HepG2 (cell line): ENCODE data around the gene PCDHGA1. TPM values are rescaled to one million over a fixed set of nuclear protein-coding genes. Genes with fewer than 3 reads are reported as not detected.

Experiments used
- ATAC-seq: fragments of 200-7000 bp; cut with Tn5 transposase; 3 replicates; pipeline ENCODE4 v1.9.1; 2020; ENCODE audit warnings: mild to moderate bottlenecking, moderate library complexity
- BruUV-seq: library from RNA; stranded (reverse); fragments of 400-500 nt; replicated peaks from 2 replicates; lab custom pipeline; 2021; lab: Mats Ljungman, UMichigan
- CTCF ChIA-PET: fragments of 300-600 bp; formaldehyde crosslinking; extraction: SDS; loops from one replicate; lab custom pipeline; 2021; ENCODE audit warnings: low total read pairs, inconsistent platforms, low intra/inter-chr PET ratio; lab: Yijun Ruan, JAX
- POLR2A ChIA-PET: fragments of 350-600 bp; sonication (Branson Sonifier 250); formaldehyde crosslinking; loops from one replicate; lab custom pipeline; 2020; ENCODE audit warnings: antibody characterized with exemption, inconsistent platforms; lab: Yijun Ruan, JAX
- DNase-seq: peaks from one replicate; pipeline ENCODE4 v3.0.0-alpha.2; 2015; ENCODE audit warnings: low spot score
- FAIRE-seq: peaks from 3 replicates; lab custom pipeline; 2011; peaks lifted over from hg19 to GRCh38; lab: Jason Lieb, UNC
- H2AFZ ChIP-seq: one replicate; pipeline ENCODE4 v1.6.1; 2011; ENCODE audit warnings: low read length, inconsistent platforms
- H3K27ac ChIP-seq: fragments of 300-600 bp; 3 replicates; pipeline ENCODE4 v1.8.0; 2011; ENCODE audit warnings: mixed run types, mild to moderate bottlenecking, mixed read lengths, low read length, inconsistent platforms; ENCODE audit not compliant: insufficient read depth; ENCODE audit errors: extremely low read length
- H3K27me3 ChIP-seq, 2 experiments: fragments of 200-600 bp in 1 of 2; 2 replicates in 1 of 2; 3 replicates in 1 of 2; pipeline versions ENCODE4 v1.6.0 to v1.8.0; 2011; ENCODE audit warnings: low read length in 2 of 2, mild to moderate bottlenecking in 2 of 2, moderate library complexity in 2 of 2, inconsistent platforms in 1 of 2; ENCODE audit not compliant: insufficient read depth in 2 of 2, control insufficient read depth in 1 of 2
- H3K36me3 ChIP-seq, 2 experiments: fragments of 200-600 bp in 1 of 2; replicated peaks in 1 of 2; 2 replicates in 1 of 2; 3 replicates in 1 of 2; pipeline versions ENCODE4 v1.5.1 to v1.8.0; 2011; ENCODE audit warnings: low read length in 2 of 2, inconsistent platforms in 1 of 2; ENCODE audit not compliant: insufficient read depth in 2 of 2, control insufficient read depth in 1 of 2
- H3K4me1 ChIP-seq: 2 replicates; pipeline ENCODE4 v1.5.1; 2012; ENCODE audit warnings: low read length, inconsistent platforms; ENCODE audit not compliant: insufficient read depth
- H3K4me2 ChIP-seq: 2 replicates; pipeline ENCODE4 v1.6.0; 2011; ENCODE audit warnings: low read depth, low read length, inconsistent platforms
- H3K4me3 ChIP-seq, 3 experiments: fragments of 200-600 bp in 1 of 3; sonication (generic), shearing (Covaris generic) in 1 of 3; replicated peaks in 1 of 3; 2 replicates each; pipeline ENCODE4 v1.5.1; 2011 to 2016; ENCODE audit warnings: low read length in 3 of 3, inconsistent platforms in 2 of 3, low read depth in 2 of 3, mild to moderate bottlenecking in 2 of 3, control low read depth in 1 of 3, mixed read lengths in 1 of 3; ENCODE audit not compliant: insufficient read depth in 1 of 3
- H3K79me2 ChIP-seq: one replicate; pipeline ENCODE4 v1.6.1; 2011; ENCODE audit warnings: low read length, inconsistent platforms; ENCODE audit not compliant: insufficient read depth
- H3K9ac ChIP-seq: 2 replicates; pipeline ENCODE4 v1.6.0; 2011; ENCODE audit warnings: mild to moderate bottlenecking, low read depth, low read length, inconsistent platforms; ENCODE audit not compliant: insufficient read depth
- H3K9me3 ChIP-seq: 2 replicates; pipeline ENCODE4 v1.5.1; 2012; ENCODE audit warnings: mild to moderate bottlenecking, low read length
- H4K20me1 ChIP-seq: 2 replicates; pipeline ENCODE4 v1.6.0; 2011; ENCODE audit warnings: inconsistent platforms, mild to moderate bottlenecking, low read length, moderate library complexity; ENCODE audit not compliant: insufficient read depth
- EP300 ChIP-seq, 3 experiments: sonication (generic) in 1 of 3; formaldehyde crosslinking in 1 of 3; IDR thresholded peaks; 2 replicates each; pipeline versions ENCODE4 v1.5.1 to v1.6.1; 2011 to 2020; ENCODE audit warnings: low read depth in 2 of 3, low read length in 2 of 3, borderline replicate concordance in 1 of 3, improper control_type of control experiment in 1 of 3, mild to moderate bottlenecking in 1 of 3, missing genetic modification reagents in 1 of 3, moderate library complexity in 1 of 3
- ETV5 ChIP-seq: IDR thresholded peaks from 2 replicates; pipeline ENCODE4 v1.6.1; 2018; ENCODE audit warnings: missing biosample characterization, missing genetic modification reagents, inconsistent platforms, borderline replicate concordance
- EZH2 ChIP-seq: conservative IDR thresholded peaks from 2 replicates; pipeline ENCODE4 v1.6.1; 2012; ENCODE audit warnings: mild to moderate bottlenecking, low read depth, low read length, moderate library complexity
- RBM39 ChIP-seq: fragments of 200-400 bp; formaldehyde crosslinking; IDR thresholded peaks from one replicate; pipeline ENCODE4 v1.6.1; 2018; ENCODE audit warnings: antibody characterized with exemption, mild to moderate bottlenecking, low read depth, low read length; ENCODE audit not compliant: poor library complexity, severe bottlenecking
- RFXAP ChIP-seq: sonication (generic); formaldehyde crosslinking; IDR thresholded peaks from 2 replicates; pipeline ENCODE4 v1.4.0; 2020; ENCODE audit warnings: missing genetic modification reagents, borderline replicate concordance
- SP1 ChIP-seq, 2 experiments: fragments of 450-650 bp in 1 of 2; sonication (generic) in 1 of 2; formaldehyde crosslinking in 1 of 2; IDR thresholded peaks; 2 replicates each; pipeline versions ENCODE4 v1.4.0 to v1.6.1; 2016 to 2020; ENCODE audit warnings: missing genetic modification reagents in 1 of 2
- ZFYVE20 ChIP-seq: sonication (generic); formaldehyde crosslinking; IDR thresholded peaks from 2 replicates; pipeline ENCODE4 v1.8.0; 2023; ENCODE audit warnings: low read depth, mild to moderate bottlenecking, moderate library complexity, missing genetic modification reagents, borderline replicate concordance
- ZNF572 ChIP-seq: sonication (generic); formaldehyde crosslinking; IDR thresholded peaks from 2 replicates; pipeline ENCODE4 v1.5.1; 2020; ENCODE audit warnings: mild to moderate bottlenecking, missing genetic modification reagents
- WGBS: methylation state at CpG from one replicate; pipeline ENCODE4 v1.1.6; 2017; ENCODE audit warnings: low lambda C conversion rate; 5-methylcytosine and 5-hydroxymethylcytosine counted together
- in situ Hi-C: cut with HindIII; loops from 2 replicates; pipeline ENCODE4 v1.10.0; 2017; ENCODE audit warnings: low pct_unique_long_range_greater_than_20kb; ENCODE audit not compliant: extremely low pct_ligation_motif_present
- intact Hi-C: fragments of 100-400 bp; cut with micrococcal nuclease; formaldehyde crosslinking; loops from one replicate; pipeline ENCODE4 v1.10.0; 2022; ENCODE audit not compliant: unreplicated experiment
- polyA plus RNA-seq, 8 experiments: library from polyadenylated mRNA; depleted of rRNA in 3 of 8; stranded (reverse) in 7 of 8; unstranded in 1 of 8; fragments of >200 nt; fragmentation: Illumina TruSeq in 4 of 8; extraction: Trizol in 4 of 8; gene quantifications; 2 replicates each; pipeline versions ENCODE4 v1.2.1 to v1.2.3, GENCODE V29; 2011 to 2016; ENCODE audit warnings: low read depth in 4 of 8, missing spikeins in 1 of 8, mixed read lengths in 1 of 8; ENCODE audit not compliant: insufficient read depth in 1 of 8
- total RNA-seq, 5 experiments: library from RNA; depleted of rRNA; stranded (reverse); fragments of >200 nt; fragmentation: Illumina TruSeq; extraction: Trizol; gene quantifications; 2 replicates each; pipeline ENCODE4 v1.2.3, GENCODE V29; 2016; ENCODE audit warnings: low read depth in 1 of 5
- TF ChIP-seq, protein P1 (sequence below), 2 experiments: IDR thresholded peaks; 2 replicates each; pipeline ENCODE4 v1.6.1; 2011 to 2012; ENCODE audit warnings: low read length in 2 of 2, borderline replicate concordance in 1 of 2, low read depth in 1 of 2, mild to moderate bottlenecking in 1 of 2, moderate library complexity in 1 of 2

The PCDHGA1 gene
- total and polyA plus RNA-seq, 2 of the 13 experiments (the other 11 are each of a cell fraction or from before 2014, with no cell fraction given): 0.31 to 0.40 TPM

- intact Hi-C loops (no loop called here), in situ Hi-C loops (no loop called here)
- H4K20me1 ChIP-seq: no peaks in the 10 kb centered on the region
- H3K79me2 ChIP-seq: no peaks in the 10 kb centered on the region
- ATAC-seq (no peak), FAIRE-seq (no peak), DNase-seq (no peak)
- no TSS peak for BruUV-seq
- H3K9ac ChIP-seq: no peak overlapping the region
- H3K4me2 ChIP-seq: no peak overlapping the region
- H3K27ac ChIP-seq: no peak overlapping the region
- H3K36me3 ChIP-seq: no peaks in the 10 kb centered on the region
- no peaks in the 10 kb centered on the region for H3K9me3 ChIP-seq
- POLR2A ChIA-PET: no interaction called here
- WGBS: 61% methylated on average over 4 of the region's 4 CpGs
- no peak overlapping the region for H2AFZ ChIP-seq
- peaks cover 3% of the 10 kb centered on the region; the same call in 1 of the 2 replicates for H3K4me1 ChIP-seq
- H3K4me3 ChIP-seq: no peak overlapping the region
- CTCF ChIA-PET: no interaction called here
- H3K27me3 ChIP-seq: no peaks in the 10 kb centered on the region; a peak in 1 of 5 replicates
- TF ChIP-seq ZFYVE20 (CRISPR knock-in tag) (no peak), EZH2 (no peak), EP300 (IDR thresholded peaks at IDR 0.05; ENCODE audit: low read depth in 2 of 2, low read length in 2 of 2) (no peak), EP300 (CRISPR knock-in tag; IDR thresholded peaks at IDR 0.05; ENCODE audit: borderline replicate concordance) (no peak), ZNF572 (no peak), SP1 (IDR thresholded peaks at IDR 0.05) (no peak), SP1 (CRISPR knock-in tag; IDR thresholded peaks at IDR 0.05) (no peak), ETV5 (no peak), RFXAP (CRISPR knock-in tag) (no peak), RBM39 (no peak)
- TF ChIP-seq, protein P1, sequence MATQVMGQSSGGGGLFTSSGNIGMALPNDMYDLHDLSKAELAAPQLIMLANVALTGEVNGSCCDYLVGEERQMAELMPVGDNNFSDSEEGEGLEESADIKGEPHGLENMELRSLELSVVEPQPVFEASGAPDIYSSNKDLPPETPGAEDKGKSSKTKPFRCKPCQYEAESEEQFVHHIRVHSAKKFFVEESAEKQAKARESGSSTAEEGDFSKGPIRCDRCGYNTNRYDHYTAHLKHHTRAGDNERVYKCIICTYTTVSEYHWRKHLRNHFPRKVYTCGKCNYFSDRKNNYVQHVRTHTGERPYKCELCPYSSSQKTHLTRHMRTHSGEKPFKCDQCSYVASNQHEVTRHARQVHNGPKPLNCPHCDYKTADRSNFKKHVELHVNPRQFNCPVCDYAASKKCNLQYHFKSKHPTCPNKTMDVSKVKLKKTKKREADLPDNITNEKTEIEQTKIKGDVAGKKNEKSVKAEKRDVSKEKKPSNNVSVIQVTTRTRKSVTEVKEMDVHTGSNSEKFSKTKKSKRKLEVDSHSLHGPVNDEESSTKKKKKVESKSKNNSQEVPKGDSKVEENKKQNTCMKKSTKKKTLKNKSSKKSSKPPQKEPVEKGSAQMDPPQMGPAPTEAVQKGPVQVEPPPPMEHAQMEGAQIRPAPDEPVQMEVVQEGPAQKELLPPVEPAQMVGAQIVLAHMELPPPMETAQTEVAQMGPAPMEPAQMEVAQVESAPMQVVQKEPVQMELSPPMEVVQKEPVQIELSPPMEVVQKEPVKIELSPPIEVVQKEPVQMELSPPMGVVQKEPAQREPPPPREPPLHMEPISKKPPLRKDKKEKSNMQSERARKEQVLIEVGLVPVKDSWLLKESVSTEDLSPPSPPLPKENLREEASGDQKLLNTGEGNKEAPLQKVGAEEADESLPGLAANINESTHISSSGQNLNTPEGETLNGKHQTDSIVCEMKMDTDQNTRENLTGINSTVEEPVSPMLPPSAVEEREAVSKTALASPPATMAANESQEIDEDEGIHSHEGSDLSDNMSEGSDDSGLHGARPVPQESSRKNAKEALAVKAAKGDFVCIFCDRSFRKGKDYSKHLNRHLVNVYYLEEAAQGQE (IDR thresholded peaks at IDR 0.05; ENCODE audit: borderline replicate concordance in 1 of 2, low read depth in 1 of 2, low read length in 2 of 2): no peak
- TF ChIP-seq, all 625 proteins: peak for 0
Measured at GRCh38 chr5:141504216-141504615, 173.9 kb downstream of the PCDHGA1 start.
